Renal cortical epithelial cell (primary cell): ENCODE results near the gene LRRC49. TPM values are rescaled to one million over a fixed set of nuclear protein-coding genes. Genes with fewer than 3 reads are reported as not detected.
"Not testable (repeated sequence)": the region's sequence is repeated elsewhere in the genome, so short reads cannot be mapped to it uniquely, and the experiment has no call there.

Experiments
- DNase-seq: peaks from one replicate; pipeline ENCODE4 v3.0.0-alpha.2; 2011; ENCODE audit warnings: low read depth
- total RNA-seq: library from RNA; depleted of rRNA; stranded (reverse); fragments of >200 nt; gene quantifications from 2 replicates; pipeline ENCODE4 v1.2.3, GENCODE V29; 2014

The LRRC49 gene
- total RNA-seq, 1 donor from 2014 or later: 22.0 TPM

- DNase-seq: no peak
These were observed 102.9 kb downstream of the LRRC49 start for GRCh38 chr15:70995383-70995970.

- no peak for DNase-seq
These were observed 105.7 kb downstream of the LRRC49 start for GRCh38 chr15:70998319-70998718.

GRCh38 chr15:71002316-71002715, 109.7 kb downstream of the LRRC49 start:
- DNase-seq: no peak

GRCh38 chr15:71003319-71003718, 110.7 kb downstream of the LRRC49 start:
- peak; percentile 29 for DNase-seq

GRCh38 chr15:71004506-71004905, 111.9 kb downstream of the LRRC49 start:
- not testable (repeated sequence) for DNase-seq

GRCh38 chr15:71005895-71006294, 113.3 kb downstream of the LRRC49 start:
- no peak for DNase-seq

- no peak for DNase-seq
These were observed 115.7 kb downstream of the LRRC49 start for GRCh38 chr15:71008250-71008870.

GRCh38 chr15:71010472-71010871, 117.8 kb downstream of the LRRC49 start:
- DNase-seq: no peak

GRCh38 chr15:71010997-71011396, 118.4 kb downstream of the LRRC49 start:
- no peak for DNase-seq

GRCh38 chr15:71011503-71012155, 119.0 kb downstream of the LRRC49 start:
- peak; percentile 66 for DNase-seq

- DNase-seq: peak; percentile 9
These were observed 120.8 kb downstream of the LRRC49 start for GRCh38 chr15:71013446-71013845.

GRCh38 chr15:71015342-71015741, 122.7 kb downstream of the LRRC49 start:
- no peak for DNase-seq

- not testable (repeated sequence) for DNase-seq
These were observed 138.6 kb downstream of the LRRC49 start for GRCh38 chr15:71031232-71031631.

GRCh38 chr15:71035478-71035877, 142.9 kb downstream of the LRRC49 start:
- DNase-seq: not testable (repeated sequence)

GRCh38 chr15:71042356-71042922, 149.8 kb downstream of the LRRC49 start:
- DNase-seq: no peak

GRCh38 chr15:71043373-71043772, 150.7 kb downstream of the LRRC49 start:
- DNase-seq: peak; percentile 41

GRCh38 chr15:71044006-71044405, 151.4 kb downstream of the LRRC49 start:
- peak; percentile 24 for DNase-seq

GRCh38 chr15:71046146-71046545, 153.5 kb downstream of the LRRC49 start:
- DNase-seq: not testable (repeated sequence)

- DNase-seq: peak; percentile 87
These were observed 156.5 kb downstream of the LRRC49 start for GRCh38 chr15:71048913-71049675.

GRCh38 chr15:71049706-71050422, 157.2 kb downstream of the LRRC49 start:
- no peak for DNase-seq

GRCh38 chr15:71050461-71050860, 157.8 kb downstream of the LRRC49 start:
- DNase-seq: no peak
